ENCODE data around the gene AMOTL1.

GRCh38 chr11:94738746-94739145 is 29.4 kb upstream of the AMOTL1 start:
- no peak for TF ChIP-seq CTCF (IDR thresholded peaks at IDR 0.05; ENCODE audit: poor library complexity, severe bottlenecking)
- no peak for TF ChIP-seq POLR2AphosphoS5 (IDR thresholded peaks at IDR 0.05)
- TF ChIP-seq EP300 (conservative IDR thresholded peaks at IDR 0.05; ENCODE audit: poor library complexity, severe bottlenecking): no peak
- no peak for TF ChIP-seq RAD21 (conservative IDR thresholded peaks at IDR 0.05)
- no peak for TF ChIP-seq MXI1 (conservative IDR thresholded peaks at IDR 0.05; ENCODE audit: poor library complexity, severe bottlenecking)
- no peak for TF ChIP-seq REST (IDR thresholded peaks at IDR 0.05; ENCODE audit: borderline replicate concordance)
- no peak for TF ChIP-seq EZH2 (IDR thresholded peaks at IDR 0.05; ENCODE audit: borderline replicate concordance, insufficient read depth, low read length, poor library complexity, severe bottlenecking)
- TF ChIP-seq SMC3 (conservative IDR thresholded peaks at IDR 0.05; ENCODE audit: poor library complexity): no peak
- TF ChIP-seq TAF1 (IDR thresholded peaks at IDR 0.05; ENCODE audit: low read depth): no peak
